ENCODE results near the gene CCDC71. TPM values are rescaled to one million over a fixed set of nuclear protein-coding genes. Genes with fewer than 3 reads are reported as not detected.

CCDC71 gene
- total and polyA plus RNA-seq, 2 experiments from 2014 or later: 0.60 to 36.5 TPM

- no peak overlapping the region for H3K27ac ChIP-seq
- no peaks in the 10 kb centered on the region for H3K9me3 ChIP-seq (ENCODE audit: low read depth)
- 93% methylated on average over 15 of the region's 15 CpGs for WGBS (ENCODE audit: low lambda C conversion rate, missing lambda C conversion rate)
- H3K4me2 ChIP-seq: no peak overlapping the region
- no peaks in the 10 kb centered on the region for H3K79me2 ChIP-seq
- H2AFZ ChIP-seq: no peak overlapping the region
- no peaks in the 10 kb centered on the region for H3K4me1 ChIP-seq (ENCODE audit: insufficient read depth)
- no peaks in the 10 kb centered on the region for H3K36me3 ChIP-seq (replicated peaks; ENCODE audit: insufficient read depth, low read depth)
- H3K9me2 ChIP-seq (replicated peaks; ENCODE audit: insufficient read depth): no peaks in the 10 kb centered on the region
- DNase-seq (ENCODE audit: low spot score): no peak
- H4K20me1 ChIP-seq (ENCODE audit: insufficient read depth, poor library complexity, severe bottlenecking): no peaks in the 10 kb centered on the region
- no peaks in the 10 kb centered on the region for H3K27me3 ChIP-seq
- no peak for TF ChIP-seq EZH2phosphoT487 (IDR thresholded peaks at IDR 0.05; ENCODE audit: low read depth, severe bottlenecking, unreplicated experiment)
- TF ChIP-seq EZH2 (IDR thresholded peaks at IDR 0.05; ENCODE audit: borderline replicate concordance): no peak
- no peak for TF ChIP-seq CTCF (IDR thresholded peaks at IDR 0.05; ENCODE audit: poor library complexity)
- H3K4me3 ChIP-seq: no peak overlapping the region
Observed at GRCh38 chr3:49199900-49200281, 33.8 kb upstream of the CCDC71 start.

- no peak overlapping the region for H3K4me2 ChIP-seq
- no peak for TF ChIP-seq EZH2 (IDR thresholded peaks at IDR 0.05; ENCODE audit: borderline replicate concordance)
- no peak for TF ChIP-seq CTCF (IDR thresholded peaks at IDR 0.05; ENCODE audit: poor library complexity)
- TF ChIP-seq EZH2phosphoT487 (IDR thresholded peaks at IDR 0.05; ENCODE audit: low read depth, severe bottlenecking, unreplicated experiment): no peak
- no peaks in the 10 kb centered on the region for H3K4me1 ChIP-seq (ENCODE audit: insufficient read depth)
- no peak for DNase-seq (ENCODE audit: low spot score)
- no peak overlapping the region for H2AFZ ChIP-seq
- H3K79me2 ChIP-seq: no peaks in the 10 kb centered on the region
- H3K27ac ChIP-seq: no peak overlapping the region
- H4K20me1 ChIP-seq (ENCODE audit: insufficient read depth, poor library complexity, severe bottlenecking): no peaks in the 10 kb centered on the region
- no peaks in the 10 kb centered on the region for H3K27me3 ChIP-seq
- no peaks in the 10 kb centered on the region for H3K9me2 ChIP-seq (replicated peaks; ENCODE audit: insufficient read depth)
- no peak overlapping the region for H3K4me3 ChIP-seq
- WGBS (ENCODE audit: low lambda C conversion rate, missing lambda C conversion rate): 95% methylated on average over 46 of the region's 53 CpGs
- H3K9me3 ChIP-seq (ENCODE audit: low read depth): no peaks in the 10 kb centered on the region
- H3K36me3 ChIP-seq (replicated peaks; ENCODE audit: insufficient read depth, low read depth): no peaks in the 10 kb centered on the region
Observed at GRCh38 chr3:49199239-49199899, 33.2 kb upstream of the CCDC71 start.

- H2AFZ ChIP-seq: no peak overlapping the region
- H3K9me2 ChIP-seq (replicated peaks; ENCODE audit: insufficient read depth): no peaks in the 10 kb centered on the region
- no peak for DNase-seq (ENCODE audit: low spot score)
- no peak overlapping the region for H3K27ac ChIP-seq
- H3K79me2 ChIP-seq: no peaks in the 10 kb centered on the region
- TF ChIP-seq CTCF (IDR thresholded peaks at IDR 0.05; ENCODE audit: poor library complexity) (no peak), EZH2 (IDR thresholded peaks at IDR 0.05; ENCODE audit: borderline replicate concordance) (no peak), EZH2phosphoT487 (IDR thresholded peaks at IDR 0.05; ENCODE audit: low read depth, severe bottlenecking, unreplicated experiment) (no peak)
- H3K4me1 ChIP-seq (ENCODE audit: insufficient read depth): no peaks in the 10 kb centered on the region
- H3K4me2 ChIP-seq: no peak overlapping the region
- no peaks in the 10 kb centered on the region for H3K27me3 ChIP-seq
- no peak overlapping the region for H3K4me3 ChIP-seq
- no peaks in the 10 kb centered on the region for H3K36me3 ChIP-seq (replicated peaks; ENCODE audit: insufficient read depth, low read depth)
- 94% methylated on average over 24 of the region's 24 CpGs for WGBS (ENCODE audit: low lambda C conversion rate, missing lambda C conversion rate)
- H4K20me1 ChIP-seq (ENCODE audit: insufficient read depth, poor library complexity, severe bottlenecking): no peaks in the 10 kb centered on the region
- no peaks in the 10 kb centered on the region for H3K9me3 ChIP-seq (ENCODE audit: low read depth)
Observed at GRCh38 chr3:49198611-49199230, 32.6 kb upstream of the CCDC71 start.

Measured in hepatocyte (in vitro differentiated cells).